Nephron (organoid): ENCODE data around the gene SEMA3A.

Experiments used
- H3K27ac Mint-ChIP-seq, 3 experiments: 2 replicates each; pipeline ENCODE4 v1.8.0; 2020; ENCODE audit warnings: mixed read lengths in 3 of 3, mild to moderate bottlenecking in 2 of 3, moderate library complexity in 1 of 3
- H3K27me3 Mint-ChIP-seq: 2 replicates; pipeline ENCODE4 v1.8.0; 2021; ENCODE audit warnings: low read depth, mild to moderate bottlenecking, moderate library complexity, mixed read lengths
- H3K36me3 Mint-ChIP-seq: 2 replicates; pipeline ENCODE4 v1.8.0; 2020; ENCODE audit warnings: low read depth, mixed read lengths
- H3K4me1 Mint-ChIP-seq: 2 replicates; pipeline ENCODE4 v1.8.0; 2020; ENCODE audit warnings: mixed read lengths
- H3K4me3 Mint-ChIP-seq, 3 experiments: 2 replicates each; pipeline ENCODE4 v1.8.0; 2020; ENCODE audit warnings: mild to moderate bottlenecking in 3 of 3, mixed read lengths in 3 of 3, moderate library complexity in 2 of 3
- H3K9me3 Mint-ChIP-seq: 2 replicates; pipeline ENCODE4 v1.8.0; 2020; ENCODE audit warnings: mixed read lengths
- TF ChIP-seq, protein P1 (sequence below), 3 experiments: fragments of 200-600 bp; sonication (generic); IDR thresholded peaks; one replicate each; pipeline ENCODE4 v1.5.0; 2021; ENCODE audit warnings: antibody characterized with exemption in 3 of 3; ENCODE audit not compliant: unreplicated experiment in 3 of 3

SEMA3A gene

DNA sequence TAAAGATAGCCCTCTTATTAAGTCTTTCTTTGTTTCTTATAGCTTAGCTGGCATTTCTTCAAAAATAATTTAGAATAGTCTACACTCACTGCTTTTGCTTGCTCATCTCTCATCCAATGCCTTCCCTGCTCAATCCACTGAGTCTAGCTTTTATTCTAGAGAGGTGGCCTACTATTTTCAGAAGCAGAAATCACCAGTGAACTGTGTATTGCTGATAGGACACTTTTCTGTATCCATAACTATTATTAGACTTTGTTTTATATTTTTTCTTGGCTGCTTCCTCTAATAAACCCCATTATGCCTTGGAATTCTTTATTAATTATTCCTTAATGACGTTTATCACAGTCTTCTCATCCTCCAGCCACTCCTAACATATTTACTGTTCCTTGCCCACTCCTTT is 206.8 kb downstream of the SEMA3A start:
- TF ChIP-seq, protein P1, sequence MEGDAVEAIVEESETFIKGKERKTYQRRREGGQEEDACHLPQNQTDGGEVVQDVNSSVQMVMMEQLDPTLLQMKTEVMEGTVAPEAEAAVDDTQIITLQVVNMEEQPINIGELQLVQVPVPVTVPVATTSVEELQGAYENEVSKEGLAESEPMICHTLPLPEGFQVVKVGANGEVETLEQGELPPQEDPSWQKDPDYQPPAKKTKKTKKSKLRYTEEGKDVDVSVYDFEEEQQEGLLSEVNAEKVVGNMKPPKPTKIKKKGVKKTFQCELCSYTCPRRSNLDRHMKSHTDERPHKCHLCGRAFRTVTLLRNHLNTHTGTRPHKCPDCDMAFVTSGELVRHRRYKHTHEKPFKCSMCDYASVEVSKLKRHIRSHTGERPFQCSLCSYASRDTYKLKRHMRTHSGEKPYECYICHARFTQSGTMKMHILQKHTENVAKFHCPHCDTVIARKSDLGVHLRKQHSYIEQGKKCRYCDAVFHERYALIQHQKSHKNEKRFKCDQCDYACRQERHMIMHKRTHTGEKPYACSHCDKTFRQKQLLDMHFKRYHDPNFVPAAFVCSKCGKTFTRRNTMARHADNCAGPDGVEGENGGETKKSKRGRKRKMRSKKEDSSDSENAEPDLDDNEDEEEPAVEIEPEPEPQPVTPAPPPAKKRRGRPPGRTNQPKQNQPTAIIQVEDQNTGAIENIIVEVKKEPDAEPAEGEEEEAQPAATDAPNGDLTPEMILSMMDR (IDR thresholded peaks at IDR 0.05; ENCODE audit: unreplicated experiment in 3 of 3), result no peak
- Mint-ChIP-seq H3K4me1 (no peaks in the 10 kb centered on the region), H3K27me3 (no peaks in the 10 kb centered on the region), H3K9me3 (no peaks in the 10 kb centered on the region), H3K27ac (no peak overlapping the region), H3K4me3 (no peak overlapping the region), H3K36me3 (peaks cover 27% of the 10 kb centered on the region)

DNA sequence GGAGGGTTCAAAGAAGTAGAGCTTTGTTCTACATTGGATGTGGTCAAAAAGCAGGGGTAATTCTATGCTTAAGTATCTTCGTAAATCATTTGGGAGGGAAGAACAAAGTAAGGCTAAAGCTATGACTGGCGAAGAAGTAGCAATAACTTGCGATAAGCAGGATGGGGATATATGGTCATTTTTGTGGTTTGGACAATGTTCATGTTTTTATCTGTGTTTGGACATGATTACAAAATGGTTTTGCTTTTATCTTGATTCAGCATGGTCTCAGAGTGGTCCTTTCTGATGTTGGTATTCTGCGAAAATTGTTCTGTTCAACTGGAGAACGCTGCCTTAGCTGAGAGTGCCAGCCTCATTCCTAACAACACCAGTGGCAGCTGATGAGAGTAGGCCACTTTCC is 208.8 kb downstream of the SEMA3A start:
- TF ChIP-seq, protein P1 (IDR thresholded peaks at IDR 0.05; ENCODE audit: unreplicated experiment in 3 of 3), result no peak
- no peaks in the 10 kb centered on the region for H3K4me1 Mint-ChIP-seq
- H3K27ac Mint-ChIP-seq, result no peak overlapping the region
- no peaks in the 10 kb centered on the region for H3K27me3 Mint-ChIP-seq
- no peak overlapping the region for H3K4me3 Mint-ChIP-seq
- H3K9me3 Mint-ChIP-seq, result no peaks in the 10 kb centered on the region
- H3K36me3 Mint-ChIP-seq, result peaks cover 41% of the 10 kb centered on the region

DNA sequence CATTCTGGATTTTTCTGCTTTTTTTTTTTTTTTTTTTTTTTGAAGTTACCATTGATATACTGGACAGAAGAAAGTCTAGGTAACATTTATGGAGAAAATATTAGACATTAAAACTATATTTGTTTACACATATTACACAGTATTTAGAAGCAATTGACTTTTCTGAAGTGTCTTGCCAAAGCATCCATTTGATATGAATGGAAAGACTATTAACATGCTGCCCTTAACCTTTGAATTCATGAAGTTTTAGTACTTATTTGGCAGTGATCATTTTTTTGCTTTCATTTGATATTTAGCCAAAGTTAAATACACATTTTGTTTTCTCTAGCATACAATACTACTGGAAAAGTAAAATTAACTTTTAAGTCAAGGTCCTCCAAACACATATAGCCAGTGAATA is 210.0 kb downstream of the SEMA3A start:
- H3K4me3 Mint-ChIP-seq, result no peak overlapping the region
- H3K4me1 Mint-ChIP-seq, result no peaks in the 10 kb centered on the region
- no peak overlapping the region for H3K27ac Mint-ChIP-seq
- H3K36me3 Mint-ChIP-seq, result peaks cover 42% of the 10 kb centered on the region
- TF ChIP-seq, protein P1 (IDR thresholded peaks at IDR 0.05; ENCODE audit: unreplicated experiment in 3 of 3), result no peak
- no peaks in the 10 kb centered on the region for H3K9me3 Mint-ChIP-seq
- H3K27me3 Mint-ChIP-seq, result no peaks in the 10 kb centered on the region

DNA sequence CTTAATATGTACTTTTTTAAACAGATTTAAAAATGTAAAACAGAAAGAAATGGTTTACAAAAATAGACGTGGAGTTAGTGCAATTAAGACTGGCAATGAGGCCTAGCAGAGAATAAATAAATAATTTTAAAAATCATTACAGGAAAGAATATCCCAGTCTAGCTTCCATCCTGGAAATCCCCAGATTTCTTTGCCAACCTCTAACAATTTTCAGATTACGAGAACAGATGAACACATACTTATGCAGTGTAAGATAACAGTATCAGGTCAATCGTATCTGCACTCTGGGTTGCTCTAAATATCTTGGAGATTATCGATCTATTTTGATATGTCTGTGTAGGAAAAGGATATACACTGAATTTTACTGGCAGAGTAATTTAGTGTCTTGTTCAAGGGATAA is 210.5 kb downstream of the SEMA3A start:
- no peaks in the 10 kb centered on the region for H3K4me1 Mint-ChIP-seq
- no peaks in the 10 kb centered on the region for H3K9me3 Mint-ChIP-seq
- H3K36me3 Mint-ChIP-seq, result peaks cover 42% of the 10 kb centered on the region
- no peak overlapping the region for H3K4me3 Mint-ChIP-seq
- TF ChIP-seq, protein P1 (IDR thresholded peaks at IDR 0.05; ENCODE audit: unreplicated experiment in 3 of 3), result no peak
- no peak overlapping the region for H3K27ac Mint-ChIP-seq
- H3K27me3 Mint-ChIP-seq, result no peaks in the 10 kb centered on the region

DNA sequence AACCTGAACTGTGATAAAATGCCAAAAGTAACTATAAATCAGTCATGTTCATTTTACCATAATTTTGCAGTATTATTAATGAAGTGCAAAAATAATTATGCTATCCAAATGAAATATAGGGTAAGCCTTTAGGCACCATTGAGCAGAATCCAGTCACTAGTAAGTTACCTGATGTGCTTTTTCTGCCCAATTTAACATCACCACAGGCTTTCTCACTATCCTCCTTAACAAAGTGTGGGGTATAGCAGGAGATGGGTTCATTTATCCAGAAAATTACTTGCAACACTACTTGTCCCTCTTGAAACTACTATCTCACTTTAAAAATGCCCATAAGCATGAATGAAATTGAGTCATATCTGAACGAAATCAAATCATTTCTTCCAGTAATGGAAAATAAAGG is 211.0 kb downstream of the SEMA3A start:
- no peaks in the 10 kb centered on the region for H3K4me1 Mint-ChIP-seq
- H3K36me3 Mint-ChIP-seq, result peaks cover 42% of the 10 kb centered on the region
- no peak overlapping the region for H3K4me3 Mint-ChIP-seq
- H3K27me3 Mint-ChIP-seq, result no peaks in the 10 kb centered on the region
- no peaks in the 10 kb centered on the region for H3K9me3 Mint-ChIP-seq
- H3K27ac Mint-ChIP-seq, result no peak overlapping the region
- TF ChIP-seq, protein P1 (IDR thresholded peaks at IDR 0.05; ENCODE audit: unreplicated experiment in 3 of 3), result no peak

DNA sequence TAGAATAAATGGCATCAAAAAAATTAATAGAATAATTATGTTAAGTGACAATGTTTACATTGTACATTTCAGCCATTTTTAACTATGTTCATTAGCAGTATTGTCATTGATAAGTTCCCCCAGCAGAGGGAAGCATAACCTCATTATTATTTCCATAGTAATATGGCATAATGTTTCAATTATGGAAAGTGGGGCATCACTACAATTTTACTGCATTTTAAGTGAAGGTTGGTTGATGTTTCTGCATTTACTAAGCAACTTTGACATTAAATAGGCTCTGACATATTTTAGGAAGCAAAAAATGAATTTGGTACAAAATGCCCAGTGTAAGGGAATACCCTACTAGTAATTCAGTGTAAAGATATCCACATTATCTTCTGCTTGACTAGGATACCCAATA is 218.3 kb downstream of the SEMA3A start:
- no peak overlapping the region for H3K4me3 Mint-ChIP-seq

More for the DNA sequence above, 218.3 kb downstream of the SEMA3A start:
- H3K9me3 Mint-ChIP-seq, result no peaks in the 10 kb centered on the region
- no peaks in the 10 kb centered on the region for H3K27me3 Mint-ChIP-seq
- TF ChIP-seq, protein P1 (IDR thresholded peaks at IDR 0.05; ENCODE audit: unreplicated experiment in 3 of 3), result peak; percentile 66 to 86 (median 73)
- peaks cover 5% of the 10 kb centered on the region for H3K4me1 Mint-ChIP-seq
- no peak overlapping the region for H3K27ac Mint-ChIP-seq
- H3K36me3 Mint-ChIP-seq, result peaks cover 6% of the 10 kb centered on the region
